ENCODE data around the gene HUNK. TPM values are rescaled to one million over a fixed set of nuclear protein-coding genes. Genes with fewer than 3 reads are reported as not detected.

HUNK gene
- total and polyA plus RNA-seq, 2 experiments from 2014 or later = 1.6 to 5.1 TPM

- ATAC-seq (no peak), DNase-seq (ENCODE audit: low spot score) (no peak)
- no peak overlapping the region for H3K4me3 Mint-ChIP-seq
- H3K9me3 Mint-ChIP-seq = peaks cover 4% of the 10 kb centered on the region; the same call in 1 of the 3 replicates
- Histone ChIP-seq H3K4me1 (ENCODE audit: insufficient read depth) (peaks cover 59% of the 10 kb centered on the region), H3K36me3 (ENCODE audit: insufficient read depth) (no peaks in the 10 kb centered on the region), H3F3A (replicated peaks; ENCODE audit: low read depth) (peaks cover 10% of the 10 kb centered on the region), H3K4me3 (no peak overlapping the region), H3K27me3 (ENCODE audit: insufficient read depth) (no peaks in the 10 kb centered on the region), H3K79me2 (replicated peaks; ENCODE audit: insufficient read depth) (peaks cover 5% of the 10 kb centered on the region; the same call in 1 of the 2 replicates), H2AFZ (no peak overlapping the region), H3K4me2 (no peak overlapping the region), H4K20me1 (replicated peaks; ENCODE audit: insufficient read depth) (no peaks in the 10 kb centered on the region), H3K27ac (ENCODE audit: low read depth) (no peak overlapping the region), H3K9me2 (ENCODE audit: insufficient read depth) (peaks cover 4% of the 10 kb centered on the region; the same call in 1 of the 2 replicates)
- TF ChIP-seq ETS1 (IDR thresholded peaks at IDR 0.05) = no peak
- no peak for TF ChIP-seq POLR2AphosphoS5 (IDR thresholded peaks at IDR 0.05; ENCODE audit: low read depth)
- TF ChIP-seq STAT1 (IDR thresholded peaks at IDR 0.05; ENCODE audit: unreplicated experiment) = no peak
- TF ChIP-seq EZH2phosphoT487 (IDR thresholded peaks at IDR 0.05; ENCODE audit: unreplicated experiment) = no peak
- TF ChIP-seq NANOG (IDR thresholded peaks at IDR 0.05; ENCODE audit: borderline replicate concordance) = no peak
- TF ChIP-seq CTCF (conservative IDR thresholded peaks at IDR 0.05; ENCODE audit: low read depth in 2 of 2) = no peak
- no peak for TF ChIP-seq JUNB (IDR thresholded peaks at IDR 0.05; ENCODE audit: unreplicated experiment)
- TF ChIP-seq ZNF462 (CRISPR knock-in tag; IDR thresholded peaks at IDR 0.05) = no peak
- TF ChIP-seq CREB1 (CRISPR knock-in tag; IDR thresholded peaks at IDR 0.05; ENCODE audit: low read depth) = no peak
- TF ChIP-seq ZNF114 (CRISPR knock-in tag; IDR thresholded peaks at IDR 0.05) = no peak
- no peak for TF ChIP-seq ZNF331 (CRISPR knock-in tag; IDR thresholded peaks at IDR 0.05; ENCODE audit: low read depth)
- no peak for TF ChIP-seq REST (IDR thresholded peaks at IDR 0.05; ENCODE audit: unreplicated experiment)
- TF ChIP-seq EZH2 (IDR thresholded peaks at IDR 0.05; ENCODE audit: low read depth, unreplicated experiment) = no peak
- H3K36me3 Mint-ChIP-seq (ENCODE audit: low read depth) = peaks cover 10% of the 10 kb centered on the region; the same call in 2 of the 3 replicates
- no peak overlapping the region for H3K27ac Mint-ChIP-seq
- peaks cover 20% of the 10 kb centered on the region for H3K27me3 Mint-ChIP-seq (ENCODE audit: insufficient read depth, low read depth, poor library complexity)
- peaks cover 65% of the 10 kb centered on the region for H3K4me1 Mint-ChIP-seq
Measured at GRCh38 chr21:31913182-31913608, 40.4 kb downstream of the HUNK start.
